ENCODE measurements around the gene PPARD. TPM values are rescaled to one million over a fixed set of nuclear protein-coding genes. Genes with fewer than 3 reads are reported as not detected.
"Not testable (repeated sequence)": the region's sequence is repeated elsewhere in the genome, so short reads cannot be mapped to it uniquely, and the experiment has no call there.

The PPARD gene
- total and polyA plus RNA-seq, 12 donors = 12.9 to 21.0 (median 13.9) TPM

DNA sequence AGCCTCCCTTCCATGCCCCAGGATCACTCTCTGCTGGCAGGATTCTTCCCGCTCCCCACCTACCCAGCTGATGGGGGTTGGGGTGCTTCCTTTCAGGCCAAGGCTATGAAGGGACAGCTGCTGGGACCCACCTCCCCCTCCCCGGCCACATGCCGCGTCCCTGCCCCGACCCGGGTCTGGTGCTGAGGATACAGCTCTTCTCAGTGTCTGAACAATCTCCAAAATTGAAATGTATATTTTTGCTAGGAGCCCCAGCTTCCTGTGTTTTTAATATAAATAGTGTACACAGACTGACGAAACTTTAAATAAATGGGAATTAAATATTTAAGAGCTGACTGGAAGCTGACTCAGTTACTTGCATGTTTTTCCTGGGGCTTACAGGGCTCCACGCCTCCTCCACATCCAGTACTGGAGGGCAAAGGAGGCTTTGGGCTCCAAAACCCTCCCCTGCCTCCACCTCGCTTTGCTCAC lies 85.5 kb downstream of the PPARD start:
- DNase-seq (no peak), ATAC-seq (no peak)
- WGBS, 2 donors = 82 to 83% methylated on average over 9 of the region's 9 CpGs
- Histone ChIP-seq H3K4me3 (no peak overlapping the region), H3K27me3 (no peaks in the 10 kb centered on the region), H3K36me3 (peaks cover 0 to 49% (median 21%) of the 10 kb centered on the region in 9 donors), H3K9me3 (peaks cover 0 to 30% (median 14%) of the 10 kb centered on the region in 11 donors), H3K27ac (no peak overlapping the region), H3K4me1 (peaks cover 0 to 16% (median 0%) of the 10 kb centered on the region in 9 donors)
- TF ChIP-seq, protein P1, sequence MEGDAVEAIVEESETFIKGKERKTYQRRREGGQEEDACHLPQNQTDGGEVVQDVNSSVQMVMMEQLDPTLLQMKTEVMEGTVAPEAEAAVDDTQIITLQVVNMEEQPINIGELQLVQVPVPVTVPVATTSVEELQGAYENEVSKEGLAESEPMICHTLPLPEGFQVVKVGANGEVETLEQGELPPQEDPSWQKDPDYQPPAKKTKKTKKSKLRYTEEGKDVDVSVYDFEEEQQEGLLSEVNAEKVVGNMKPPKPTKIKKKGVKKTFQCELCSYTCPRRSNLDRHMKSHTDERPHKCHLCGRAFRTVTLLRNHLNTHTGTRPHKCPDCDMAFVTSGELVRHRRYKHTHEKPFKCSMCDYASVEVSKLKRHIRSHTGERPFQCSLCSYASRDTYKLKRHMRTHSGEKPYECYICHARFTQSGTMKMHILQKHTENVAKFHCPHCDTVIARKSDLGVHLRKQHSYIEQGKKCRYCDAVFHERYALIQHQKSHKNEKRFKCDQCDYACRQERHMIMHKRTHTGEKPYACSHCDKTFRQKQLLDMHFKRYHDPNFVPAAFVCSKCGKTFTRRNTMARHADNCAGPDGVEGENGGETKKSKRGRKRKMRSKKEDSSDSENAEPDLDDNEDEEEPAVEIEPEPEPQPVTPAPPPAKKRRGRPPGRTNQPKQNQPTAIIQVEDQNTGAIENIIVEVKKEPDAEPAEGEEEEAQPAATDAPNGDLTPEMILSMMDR (IDR thresholded peaks at IDR 0.05) = no peak
- intact Hi-C loops (cut with DNase I) = no loop called here

DNA sequence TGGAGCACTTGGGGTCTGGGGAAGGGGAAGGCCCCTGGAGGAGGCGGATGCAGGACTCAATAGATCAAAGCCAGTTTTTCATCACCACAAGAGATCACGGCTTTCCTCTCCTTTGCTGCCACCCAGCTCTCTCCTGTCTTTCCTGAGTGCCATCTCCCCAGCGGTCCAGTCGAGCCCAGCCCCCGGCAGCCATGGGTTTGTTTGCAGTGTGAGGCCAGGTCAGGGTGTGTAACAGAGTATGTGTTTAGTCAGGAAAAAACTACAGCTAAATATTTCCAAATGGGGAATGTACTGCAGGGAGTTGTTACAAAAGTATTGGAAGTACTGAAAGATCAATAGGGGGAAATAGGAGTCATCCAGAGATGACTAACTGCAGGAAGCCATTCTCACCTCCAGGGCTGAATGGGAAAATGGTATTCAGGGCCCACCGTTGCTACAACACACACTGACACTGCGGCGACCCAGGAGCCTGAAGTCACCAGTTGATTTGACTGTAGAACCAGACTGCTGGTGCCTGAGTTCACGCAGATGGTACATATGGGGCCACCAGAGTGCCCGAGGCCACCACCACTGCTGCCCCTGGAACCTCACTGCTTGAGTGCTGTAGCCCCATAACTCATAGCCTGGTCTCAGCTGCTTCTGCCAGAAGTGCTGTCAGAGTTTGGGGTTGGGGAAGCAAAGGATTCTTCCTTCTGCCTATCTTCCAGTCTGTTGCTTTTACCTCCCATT lies 86.2 kb downstream of the PPARD start:
- TF ChIP-seq, protein P1 (IDR thresholded peaks at IDR 0.05) = no peak
- H3K27ac ChIP-seq = no peak overlapping the region
- H3K36me3 ChIP-seq = peaks cover 0 to 42% (median 20%) of the 10 kb centered on the region in 9 donors
- DNase-seq (no peak), ATAC-seq (no peak)
- 87 to 90% methylated on average over 10 of the region's 10 CpGs for WGBS, 2 donors
- no peak overlapping the region for H3K4me3 ChIP-seq
- H3K4me1 ChIP-seq = peaks cover 0 to 16% (median 0%) of the 10 kb centered on the region in 9 donors
- intact Hi-C loops (cut with DNase I) = no loop called here
- H3K27me3 ChIP-seq = no peaks in the 10 kb centered on the region
- H3K9me3 ChIP-seq = peaks cover 0 to 30% (median 14%) of the 10 kb centered on the region in 11 donors

DNA sequence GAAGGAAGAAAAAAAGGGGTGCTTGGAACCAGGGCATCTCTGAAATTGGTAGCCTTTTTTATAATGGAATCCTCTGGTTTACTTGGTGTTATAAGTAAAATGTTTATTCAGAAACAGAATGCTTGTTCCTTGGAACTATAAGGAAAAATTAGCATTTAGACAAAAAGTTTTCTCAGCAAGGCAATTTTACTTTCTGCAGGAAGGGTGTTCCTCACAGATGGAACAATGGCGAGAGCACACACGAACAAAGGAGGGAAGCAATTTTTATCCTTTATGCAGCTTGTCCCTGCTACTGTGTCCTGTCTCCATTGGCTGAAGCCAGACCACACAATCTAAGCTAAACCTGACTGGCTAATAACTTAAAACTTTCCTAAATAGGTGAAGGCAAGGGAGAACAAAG lies 87.1 kb downstream of the PPARD start:
- TF ChIP-seq, protein P1 (IDR thresholded peaks at IDR 0.05) = no peak
- no peak overlapping the region for H3K4me3 ChIP-seq
- H3K4me1 ChIP-seq = peaks cover 0 to 16% (median 0%) of the 10 kb centered on the region in 9 donors
- H3K27ac ChIP-seq = no peak overlapping the region
- H3K27me3 ChIP-seq = no peaks in the 10 kb centered on the region
- WGBS, 2 donors = 83 to 91% methylated on average over 2 of the region's 2 CpGs
- peaks cover 0 to 30% (median 14%) of the 10 kb centered on the region in 11 donors for H3K9me3 ChIP-seq
- DNase-seq (no peak), ATAC-seq (no peak)
- H3K36me3 ChIP-seq = peaks cover 0 to 34% (median 14%) of the 10 kb centered on the region in 9 donors
- intact Hi-C loops (cut with DNase I) = no loop called here

DNA sequence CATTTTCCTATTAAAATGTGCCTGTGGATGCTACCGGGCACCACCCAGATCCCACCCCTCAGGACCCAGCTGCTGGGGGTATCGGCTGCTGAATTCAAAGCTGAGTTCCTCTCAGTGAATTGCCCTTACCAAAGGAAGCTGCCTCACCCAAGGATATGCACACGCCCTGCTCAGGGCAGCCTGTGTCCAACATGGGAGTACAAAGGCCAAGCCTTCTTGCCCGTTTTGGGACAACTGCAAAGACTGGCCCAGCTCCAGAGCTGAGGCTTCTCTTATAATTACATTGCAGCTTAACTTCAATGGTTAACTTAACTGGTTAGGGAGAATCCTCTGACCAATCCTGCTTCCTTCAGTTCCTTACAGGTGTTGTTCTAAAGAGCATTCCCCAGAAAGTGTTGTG lies 89.9 kb downstream of the PPARD start:
- TF ChIP-seq, protein P1 (IDR thresholded peaks at IDR 0.05) = no peak
- H3K27ac ChIP-seq = no peak overlapping the region
- H3K9me3 ChIP-seq = peaks cover 0 to 30% (median 14%) of the 10 kb centered on the region in 11 donors
- H3K4me3 ChIP-seq = no peak overlapping the region
- H3K36me3 ChIP-seq = peaks cover 0 to 8% (median 0%) of the 10 kb centered on the region in 9 donors
- ATAC-seq (peak in 1 of 8 donors; percentile 32), DNase-seq (no peak)
- intact Hi-C loops (cut with DNase I) = no loop called here
- peaks cover 0 to 8% (median 7%) of the 10 kb centered on the region in 9 donors for H3K4me1 ChIP-seq
- H3K27me3 ChIP-seq = no peaks in the 10 kb centered on the region
- 63 to 73% methylated on average over 4 of the region's 4 CpGs for WGBS, 2 donors

DNA sequence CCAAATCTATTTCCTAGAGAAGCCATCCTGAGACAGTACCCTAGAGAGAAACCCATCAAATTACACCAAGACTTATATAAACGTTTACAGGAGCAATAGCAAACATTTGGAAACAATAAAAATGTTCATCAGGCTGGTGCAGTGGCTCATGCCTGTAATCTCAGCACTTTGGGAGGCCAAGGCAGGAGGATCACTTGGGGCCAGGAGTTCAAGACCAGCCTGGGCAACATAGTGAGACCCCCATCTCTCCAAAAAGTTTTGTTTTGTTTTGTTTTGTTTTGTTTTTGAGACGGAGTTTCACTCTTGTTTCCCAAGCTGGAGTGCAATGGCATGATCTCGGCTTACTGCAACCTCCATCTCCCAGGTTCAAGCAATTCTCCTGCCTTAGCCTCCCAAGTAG lies 90.3 kb downstream of the PPARD start:
- DNase-seq; ATAC-seq; H3K36me3 ChIP-seq; H3K27me3 ChIP-seq; intact Hi-C loops (cut with DNase I); H3K4me3 ChIP-seq; H3K4me1 ChIP-seq; H3K27ac ChIP-seq: not testable (repeated sequence)
- 78 to 85% methylated on average over 3 of the region's 3 CpGs for WGBS, 2 donors
- peaks cover 0 to 29% (median 14%) of the 10 kb centered on the region in 11 donors for H3K9me3 ChIP-seq
